Fibroblast of mammary gland (primary cell): Measurements from ENCODE around the gene LRRK1.
A peak's percentile ranks its signal among the peaks of the same experiment; 100 is the strongest.

ENCODE experiments used
- DNase-seq: peaks from one replicate; pipeline ENCODE4 v3.0.0-alpha.2; 2010; ENCODE audit warnings: low read depth
- H3K4me3 ChIP-seq: 2 replicates; pipeline ENCODE4 v1.5.1; 2011; ENCODE audit warnings: low read depth, mild to moderate bottlenecking, low read length, moderate library complexity; ENCODE audit not compliant: control insufficient read depth
- TF ChIP-seq, protein P1 (sequence below): conservative IDR thresholded peaks from 2 replicates; pipeline ENCODE4 v1.5.1; 2011; ENCODE audit warnings: low read depth, low read length, inconsistent platforms; ENCODE audit not compliant: control insufficient read depth, insufficient read depth

LRRK1 gene

DNA sequence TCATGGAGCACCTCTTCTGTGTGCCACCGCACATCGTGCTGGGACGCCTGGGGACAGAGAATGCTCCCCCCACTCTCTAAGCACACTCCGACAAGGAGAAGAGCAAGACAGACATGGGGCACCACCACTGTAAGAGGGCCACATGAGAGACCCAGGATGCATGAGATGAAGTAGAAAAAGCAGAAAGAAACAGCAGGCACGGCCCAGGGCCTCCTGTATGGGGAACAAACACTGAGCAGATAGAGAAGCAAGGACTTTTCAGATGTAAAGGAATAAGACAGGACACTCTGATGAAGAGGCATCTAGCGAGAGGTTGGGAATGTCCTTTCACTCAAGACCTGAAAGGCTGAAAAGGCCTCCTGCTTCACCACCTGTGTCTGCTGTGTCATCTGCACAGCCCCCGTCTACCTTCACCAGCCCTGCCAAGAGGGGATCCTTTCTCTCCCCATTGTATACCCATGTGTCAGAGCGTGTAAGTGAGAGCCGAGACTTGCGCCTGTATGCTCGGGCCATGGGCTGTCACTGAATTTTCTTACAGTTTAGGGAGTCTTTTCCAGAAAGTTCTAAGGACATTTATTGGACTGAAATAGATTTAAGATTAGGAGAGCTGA, 125.6 kb downstream of the LRRK1 start:
- TF ChIP-seq, protein P1, sequence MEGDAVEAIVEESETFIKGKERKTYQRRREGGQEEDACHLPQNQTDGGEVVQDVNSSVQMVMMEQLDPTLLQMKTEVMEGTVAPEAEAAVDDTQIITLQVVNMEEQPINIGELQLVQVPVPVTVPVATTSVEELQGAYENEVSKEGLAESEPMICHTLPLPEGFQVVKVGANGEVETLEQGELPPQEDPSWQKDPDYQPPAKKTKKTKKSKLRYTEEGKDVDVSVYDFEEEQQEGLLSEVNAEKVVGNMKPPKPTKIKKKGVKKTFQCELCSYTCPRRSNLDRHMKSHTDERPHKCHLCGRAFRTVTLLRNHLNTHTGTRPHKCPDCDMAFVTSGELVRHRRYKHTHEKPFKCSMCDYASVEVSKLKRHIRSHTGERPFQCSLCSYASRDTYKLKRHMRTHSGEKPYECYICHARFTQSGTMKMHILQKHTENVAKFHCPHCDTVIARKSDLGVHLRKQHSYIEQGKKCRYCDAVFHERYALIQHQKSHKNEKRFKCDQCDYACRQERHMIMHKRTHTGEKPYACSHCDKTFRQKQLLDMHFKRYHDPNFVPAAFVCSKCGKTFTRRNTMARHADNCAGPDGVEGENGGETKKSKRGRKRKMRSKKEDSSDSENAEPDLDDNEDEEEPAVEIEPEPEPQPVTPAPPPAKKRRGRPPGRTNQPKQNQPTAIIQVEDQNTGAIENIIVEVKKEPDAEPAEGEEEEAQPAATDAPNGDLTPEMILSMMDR, result no peak

DNA sequence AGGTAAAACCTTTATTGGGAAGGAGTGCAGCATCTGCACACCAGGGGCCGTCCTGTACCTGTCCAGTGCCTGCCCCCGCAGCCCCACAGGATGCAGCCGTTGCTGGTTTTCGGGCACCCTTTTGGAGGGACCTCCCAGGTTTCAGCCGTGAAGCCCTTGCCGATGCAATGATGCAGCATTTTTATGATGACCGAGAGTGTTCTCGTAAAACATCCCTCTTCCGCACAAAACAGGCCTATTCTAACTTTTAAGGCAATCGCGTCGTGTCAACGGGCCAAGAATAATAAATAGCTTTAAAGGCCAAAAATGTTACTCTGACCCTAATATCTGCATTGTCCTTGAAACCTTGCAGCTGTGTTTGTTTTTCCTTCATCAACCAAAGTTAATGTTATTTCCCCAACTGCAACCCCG, 126.1 kb downstream of the LRRK1 start:
- H3K4me3 ChIP-seq, result no peak overlapping the region
- TF ChIP-seq, protein P1, result no peak
- no peak for DNase-seq

More for the DNA sequence above, 125.6 kb downstream of the LRRK1 start:
- H3K4me3 ChIP-seq, result no peak overlapping the region
- no peak for DNase-seq

DNA sequence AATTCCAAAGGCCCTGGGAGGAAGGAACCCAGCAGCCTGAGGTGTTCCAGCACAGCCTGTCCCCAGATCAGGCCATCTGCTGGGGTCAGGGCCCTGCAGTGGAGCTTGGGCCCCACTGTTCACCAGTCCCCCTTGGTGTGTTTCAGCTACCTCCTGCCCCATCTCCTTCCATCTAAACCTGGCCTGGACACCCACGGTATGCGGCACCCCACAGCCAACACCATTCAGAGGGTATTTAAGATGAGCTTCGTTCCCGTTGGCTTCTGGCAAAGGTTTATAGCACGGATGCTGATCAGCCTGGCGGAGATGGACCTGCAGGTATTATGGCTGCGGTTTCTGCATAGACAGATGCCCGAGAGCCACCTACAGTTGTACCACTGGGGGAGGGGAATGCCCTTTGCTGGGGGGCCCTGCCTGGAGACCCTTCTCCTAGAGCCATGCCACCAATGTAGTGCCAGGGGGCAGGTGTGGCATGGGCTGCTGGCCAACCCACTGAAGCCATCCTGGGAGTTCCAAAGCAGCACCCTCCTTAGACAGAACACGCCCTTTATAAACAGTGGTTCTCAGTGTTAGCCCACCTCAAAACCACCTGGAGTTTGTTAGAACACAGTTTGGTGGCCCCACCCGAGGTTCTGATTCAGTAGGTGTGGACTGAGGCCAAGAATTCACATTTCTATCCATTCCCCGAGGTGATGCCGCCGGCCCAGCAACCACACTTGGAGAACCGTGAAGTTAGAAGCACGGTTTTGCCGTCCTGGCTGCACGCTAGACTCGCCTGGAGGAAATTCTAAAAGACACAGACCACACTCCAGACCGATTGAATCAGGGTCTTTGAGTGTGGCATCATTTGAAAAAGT, 126.9 kb downstream of the LRRK1 start:
- H3K4me3 ChIP-seq, result no peak overlapping the region
- TF ChIP-seq, protein P1, result no peak
- no peak for DNase-seq

DNA sequence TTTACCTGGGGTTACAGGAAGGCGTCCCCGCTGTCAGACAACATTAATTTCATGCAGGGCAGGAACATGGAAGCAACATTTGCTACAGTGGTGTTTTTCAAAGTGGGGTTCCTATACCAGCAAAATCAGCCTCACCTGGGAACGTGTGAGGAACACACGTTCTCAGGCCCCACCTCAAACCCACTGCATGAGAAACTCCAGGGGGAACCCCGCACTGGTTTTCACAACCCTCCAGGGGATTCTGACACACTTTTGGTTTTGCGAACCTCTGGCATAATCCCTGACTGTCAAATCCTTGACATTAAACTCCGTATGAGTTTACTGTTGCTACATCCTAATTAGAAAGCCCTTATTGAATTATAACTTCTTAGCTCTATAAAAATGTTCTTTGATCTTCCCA, 127.7 kb downstream of the LRRK1 start:
- TF ChIP-seq, protein P1, result no peak
- H3K4me3 ChIP-seq, result no peak overlapping the region
- peak; percentile 26 for DNase-seq

DNA sequence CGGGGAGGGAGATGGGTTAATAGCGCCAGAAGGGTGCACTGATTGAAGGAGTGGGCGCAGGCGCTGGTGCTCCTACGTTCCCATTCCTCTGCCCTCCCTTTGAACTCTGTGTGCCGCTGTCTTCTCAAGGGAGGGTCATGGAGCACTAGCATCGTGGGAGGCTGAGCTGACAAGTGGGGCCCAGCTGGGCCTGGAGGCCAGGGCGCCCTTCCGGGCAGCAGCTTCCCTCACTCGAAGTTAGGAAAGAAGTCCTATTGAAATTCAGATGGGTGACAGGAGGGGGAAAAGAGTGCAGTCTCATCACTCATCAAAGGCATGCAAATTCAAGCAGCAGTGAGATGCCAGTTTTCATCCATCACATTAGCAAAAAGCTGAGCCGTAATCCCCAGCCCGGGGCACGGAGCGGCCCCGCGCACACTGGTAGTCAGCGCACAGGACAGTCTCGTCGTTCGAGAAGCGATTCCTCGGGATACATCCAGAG, 128.2 kb downstream of the LRRK1 start:
- H3K4me3 ChIP-seq, result no peak overlapping the region
- TF ChIP-seq, protein P1, result no peak
- no peak for DNase-seq

DNA sequence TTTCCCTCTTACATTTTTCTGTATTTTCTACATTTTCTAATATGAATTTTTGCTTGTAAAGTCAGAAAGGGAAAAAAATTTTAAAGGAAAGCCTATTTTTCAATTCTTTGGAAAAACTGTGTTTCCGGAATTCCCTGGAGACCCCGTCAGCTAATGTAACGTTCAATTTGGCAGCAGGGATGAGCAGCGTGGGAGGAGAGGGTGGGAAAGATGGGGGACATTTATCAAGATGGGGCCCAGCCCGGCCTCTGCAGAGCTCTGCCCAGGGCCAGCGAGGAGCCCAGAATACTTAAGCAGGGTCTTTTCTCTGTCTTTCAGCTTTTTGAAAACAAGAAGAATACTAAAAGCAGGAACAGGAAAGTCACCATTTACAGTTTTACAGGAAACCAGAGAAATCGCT, 129.0 kb downstream of the LRRK1 start:
- no peak for DNase-seq
- TF ChIP-seq, protein P1, result no peak
- no peak overlapping the region for H3K4me3 ChIP-seq
